ENCODE results near the gene HOXB6. TPM values are rescaled to one million over a fixed set of nuclear protein-coding genes. Genes with fewer than 3 reads are reported as not detected.

Gene HOXB6
- total RNA-seq, result under 1 TPM; 0.60 to 0.68 TPM

DNA sequence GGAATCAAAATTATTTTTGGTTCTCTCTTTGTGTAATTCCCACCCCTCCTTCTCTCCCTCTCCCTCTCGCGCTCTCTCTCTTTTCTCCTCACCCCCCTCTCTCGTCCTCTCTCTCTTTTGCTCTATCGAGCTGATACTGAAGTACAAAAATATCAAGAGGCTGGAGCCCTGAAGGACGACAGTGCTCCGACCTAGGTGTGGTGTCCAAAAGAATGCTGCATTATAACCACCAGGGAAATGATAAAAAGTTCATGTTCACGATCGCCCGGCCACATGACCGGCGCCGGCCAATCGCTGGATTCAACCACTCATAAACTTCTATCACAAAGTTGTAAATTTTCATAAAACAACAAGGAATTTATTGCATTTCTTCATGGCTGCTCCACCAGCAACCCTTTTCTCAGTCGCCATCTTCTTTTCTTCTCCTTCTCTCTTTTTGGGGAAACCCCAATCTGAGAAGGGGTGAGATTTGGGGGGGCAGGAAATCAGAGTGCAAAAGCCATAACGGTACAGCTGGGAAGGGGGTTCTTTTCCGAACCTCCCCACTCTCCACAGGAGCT lies at the start of gene HOXB6:
HOXB6 (minus strand) TSS at position 217 of the 560 bp plus-strand sequence. CDS start 6,836 bp downstream, outside the sequence.
- CTCF ChIA-PET, result interaction anchor here (0.6 to 0.7 kb wide), 2 partner anchors 153 to 473 kb away, joined by 3 to 4 read pairs; no protein-coding TSS in a partner anchor
- no peak for DNase-seq
- no peak within 1 kb of the TSS for H3K4me3 Mint-ChIP-seq
- peaks cover 91% of the 10 kb centered on the region for H3K27me3 Mint-ChIP-seq
- POLR2A ChIA-PET, result no interaction called here
- peaks cover 2% of the 10 kb centered on the region for H3K36me3 Mint-ChIP-seq (ENCODE audit: low read depth)
- H3K27ac Mint-ChIP-seq, result no peak within 1 kb of the TSS
- peaks cover 33% of the 10 kb centered on the region for H3K4me1 Mint-ChIP-seq
- no peaks in the 10 kb centered on the region for H3K9me3 Mint-ChIP-seq

DNA sequence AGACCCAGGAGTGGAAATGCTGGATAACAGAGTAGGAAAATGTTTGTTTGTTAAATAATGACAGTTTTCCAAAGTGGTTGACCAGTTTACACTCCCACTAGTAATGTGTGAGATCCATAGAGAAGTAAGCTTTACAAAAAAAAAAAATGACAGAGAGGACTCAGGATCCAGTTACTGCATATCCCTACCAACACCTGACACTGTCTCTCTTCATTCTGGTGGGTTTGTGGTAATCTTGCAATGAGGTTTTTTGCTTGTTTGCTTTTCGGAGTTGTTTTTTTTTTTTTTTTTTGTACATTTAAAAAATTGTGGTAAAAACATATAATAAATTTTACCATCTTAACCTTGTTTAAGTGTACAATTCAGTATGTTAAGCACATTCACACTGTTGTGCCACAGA lies 45.0 kb upstream of the HOXB6 start:
- Mint-ChIP-seq H3K27ac (no peak overlapping the region), H3K36me3 (ENCODE audit: low read depth) (no peaks in the 10 kb centered on the region), H3K27me3 (peaks cover 51% of the 10 kb centered on the region), H3K4me3 (no peak overlapping the region), H3K9me3 (no peaks in the 10 kb centered on the region), H3K4me1 (peaks cover 26% of the 10 kb centered on the region)
- CTCF ChIA-PET, result interaction anchor here (0.7 to 2.7 kb wide), 4 partner anchors 13 to 387 kb away, joined by 3 to 13 read pairs (median 4); no protein-coding TSS in a partner anchor
- POLR2A ChIA-PET, result no interaction called here
- no peak for DNase-seq

DNA sequence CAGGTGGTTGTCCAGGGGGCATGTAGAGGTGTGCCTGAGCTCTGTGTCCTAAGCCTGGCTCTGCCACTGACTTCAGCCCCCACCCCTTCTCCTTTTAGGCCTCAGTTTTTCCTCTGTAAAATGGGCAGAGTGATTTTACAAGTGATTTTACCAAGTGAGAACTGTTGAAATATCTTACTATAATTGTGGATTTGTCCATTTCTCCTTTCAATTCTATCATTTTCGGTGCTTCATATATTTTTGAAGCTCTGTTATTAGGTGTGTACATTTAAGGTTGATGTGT lies 43.1 kb upstream of the HOXB6 start:
- ChIA-PET CTCF (interaction anchor here (0.6 to 2.7 kb wide), 4 partner anchors 11 to 1446 kb away, joined by 3 to 13 read pairs (median 4); no protein-coding TSS in a partner anchor), POLR2A (interaction anchor here (1.0 to 1.1 kb wide), 2 partner anchors 11 to 38 kb away, joined by 3 read pairs; no protein-coding TSS in a partner anchor)
- no peak for DNase-seq
- H3K4me1 Mint-ChIP-seq, result peaks cover 26% of the 10 kb centered on the region
- no peaks in the 10 kb centered on the region for H3K9me3 Mint-ChIP-seq
- peaks cover 65% of the 10 kb centered on the region for H3K27me3 Mint-ChIP-seq
- H3K36me3 Mint-ChIP-seq (ENCODE audit: low read depth), result no peaks in the 10 kb centered on the region
- no peak overlapping the region for H3K27ac Mint-ChIP-seq
- H3K4me3 Mint-ChIP-seq, result peak overlapping the region; percentile 58

DNA sequence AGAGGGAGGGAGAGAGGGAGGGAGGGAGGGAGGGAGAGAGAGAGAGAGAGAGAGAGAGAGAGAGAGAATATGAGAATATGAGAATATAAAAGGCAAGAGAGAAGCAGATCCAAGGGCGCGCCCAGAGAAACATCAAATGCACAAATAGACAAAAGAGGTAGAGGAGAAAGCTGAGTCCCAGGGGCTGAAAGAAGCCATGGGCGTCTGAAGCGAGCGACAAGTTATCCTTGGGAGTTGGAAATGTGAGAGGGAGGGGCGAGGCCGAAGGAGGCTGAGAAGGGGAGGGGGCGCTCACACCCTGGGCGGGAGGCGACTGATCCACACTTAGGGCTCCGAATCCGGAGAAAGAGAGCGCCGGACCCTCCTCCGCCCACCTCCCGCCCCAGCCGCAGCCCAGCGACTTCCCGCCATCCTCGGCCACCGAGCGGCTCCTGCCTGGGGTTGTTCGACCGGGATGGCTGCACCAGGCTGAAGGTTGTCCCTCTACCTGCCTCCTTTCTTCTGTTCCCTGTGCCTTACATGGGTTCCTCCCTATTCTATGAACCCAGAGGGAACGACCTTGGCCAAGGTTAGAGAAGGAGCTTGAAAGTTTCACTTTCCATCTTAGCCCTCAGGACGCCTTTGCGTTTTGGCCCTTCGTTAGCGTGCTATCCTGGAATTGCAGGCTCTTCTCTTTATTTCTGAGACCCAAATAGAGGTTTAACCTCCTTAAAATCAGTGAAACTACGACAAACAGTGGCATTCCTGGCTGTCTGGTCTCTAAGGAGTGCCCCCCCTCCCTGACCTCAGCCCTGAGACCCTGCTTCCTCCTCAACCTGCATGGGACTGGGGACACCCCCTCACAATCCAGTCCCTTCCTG lies 42.5 kb upstream of the HOXB6 start:
- POLR2A ChIA-PET, result interaction anchor here (1.1 kb wide), 1 partner anchor 37 kb away, joined by 3 read pairs; no protein-coding TSS in a partner anchor
- no peak for DNase-seq
- Mint-ChIP-seq H3K4me3 (peak overlapping the region; percentile 76), H3K36me3 (ENCODE audit: low read depth) (no peaks in the 10 kb centered on the region), H3K27ac (no peak overlapping the region), H3K9me3 (no peaks in the 10 kb centered on the region), H3K27me3 (peaks cover 70% of the 10 kb centered on the region), H3K4me1 (peaks cover 26% of the 10 kb centered on the region)
- CTCF ChIA-PET, result interaction anchor here (0.6 to 2.7 kb wide), 4 partner anchors 11 to 1447 kb away, joined by 3 to 13 read pairs (median 4); no protein-coding TSS in a partner anchor

DNA sequence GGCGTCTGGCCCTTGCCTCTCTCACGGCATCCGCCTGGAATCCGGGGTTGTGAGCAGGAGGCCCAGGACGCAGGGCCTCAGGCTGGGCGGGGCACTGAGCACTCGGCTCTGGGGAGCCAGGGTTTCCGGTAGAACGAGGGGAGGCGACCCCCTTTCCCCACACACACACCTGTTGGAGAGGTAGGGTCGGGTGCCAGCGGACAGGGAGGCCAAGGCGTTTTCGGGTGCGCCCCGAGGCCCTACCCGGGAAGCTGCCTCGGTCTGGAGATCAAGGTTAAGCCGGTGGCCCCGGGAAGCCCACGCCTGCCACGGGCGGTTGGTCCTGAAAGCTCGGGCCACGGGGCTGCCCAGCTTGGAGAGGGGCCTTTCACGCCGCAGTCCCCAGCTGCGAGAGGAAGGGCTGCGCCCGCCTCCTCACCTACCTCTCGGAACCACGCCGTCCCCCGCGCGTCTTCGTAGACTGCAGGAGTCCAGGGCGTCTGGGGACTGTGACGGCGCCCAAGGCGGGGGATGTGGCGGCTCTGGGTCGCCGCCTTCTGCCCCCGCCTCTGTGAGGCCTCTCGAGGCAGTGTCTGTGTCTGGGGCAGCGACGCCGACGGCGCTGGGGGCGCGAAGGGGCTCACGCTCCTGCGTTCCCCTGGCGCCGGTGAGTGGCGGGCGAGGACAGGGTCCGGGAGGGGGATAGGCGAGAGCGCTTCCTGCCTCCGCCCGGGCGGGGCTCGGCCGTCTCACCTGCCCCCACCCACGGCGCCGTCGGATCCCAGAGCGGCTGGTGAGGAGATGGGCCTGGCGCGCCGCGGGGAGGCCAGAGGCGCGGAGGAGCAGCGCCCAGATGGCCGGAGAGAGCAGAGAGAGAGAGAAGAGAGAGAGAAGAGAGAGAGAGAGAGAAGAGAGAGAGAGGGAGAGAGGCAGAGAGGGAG lies 41.7 kb upstream of the HOXB6 start:
- Mint-ChIP-seq H3K36me3 (ENCODE audit: low read depth) (no peaks in the 10 kb centered on the region), H3K4me1 (peaks cover 24% of the 10 kb centered on the region), H3K4me3 (peak overlapping the region; percentile 76), H3K27me3 (peaks cover 75% of the 10 kb centered on the region), H3K27ac (no peak overlapping the region), H3K9me3 (no peaks in the 10 kb centered on the region)
- POLR2A ChIA-PET, result no interaction called here
- CTCF ChIA-PET, result interaction anchor here (1.0 kb wide), 1 partner anchor 10 kb away, joined by 4 read pairs; no protein-coding TSS in a partner anchor
- peak; percentile 31 for DNase-seq

DNA sequence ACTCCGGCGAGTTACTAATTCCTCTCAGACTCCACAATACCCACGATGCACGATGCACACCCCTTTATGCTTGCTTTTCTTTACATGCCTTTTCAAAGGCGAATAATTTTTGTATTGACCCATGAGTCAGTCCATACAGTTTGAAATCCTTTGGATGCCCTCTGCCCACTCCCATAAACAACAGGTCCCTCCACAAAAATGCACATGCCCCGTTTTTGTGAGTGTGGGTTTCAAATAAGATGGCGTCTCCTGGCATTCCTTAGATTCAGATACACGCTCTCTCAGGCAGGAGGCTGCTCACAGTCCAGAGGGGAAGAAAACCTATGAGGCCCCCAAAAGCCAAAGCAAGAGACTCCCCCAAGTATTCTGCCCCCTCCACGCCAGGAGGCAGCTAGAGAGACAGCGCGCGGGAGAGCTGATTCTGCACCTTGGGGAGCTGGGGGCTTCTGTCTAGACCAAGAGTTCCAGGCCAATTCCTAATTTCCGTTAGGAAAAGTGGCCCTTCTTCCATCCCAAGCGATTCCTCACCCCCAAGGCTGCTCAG lies 40.9 kb upstream of the HOXB6 start:
- no peak overlapping the region for H3K27ac Mint-ChIP-seq
- peak overlapping the region; percentile 76 for H3K4me3 Mint-ChIP-seq
- no peak for DNase-seq
- no peaks in the 10 kb centered on the region for H3K36me3 Mint-ChIP-seq (ENCODE audit: low read depth)
- ChIA-PET POLR2A (no interaction called here), CTCF (interaction anchor here (1.0 kb wide), 1 partner anchor 9 kb away, joined by 4 read pairs; no protein-coding TSS in a partner anchor)
- peaks cover 26% of the 10 kb centered on the region for H3K4me1 Mint-ChIP-seq
- peaks cover 81% of the 10 kb centered on the region for H3K27me3 Mint-ChIP-seq
- no peaks in the 10 kb centered on the region for H3K9me3 Mint-ChIP-seq

DNA sequence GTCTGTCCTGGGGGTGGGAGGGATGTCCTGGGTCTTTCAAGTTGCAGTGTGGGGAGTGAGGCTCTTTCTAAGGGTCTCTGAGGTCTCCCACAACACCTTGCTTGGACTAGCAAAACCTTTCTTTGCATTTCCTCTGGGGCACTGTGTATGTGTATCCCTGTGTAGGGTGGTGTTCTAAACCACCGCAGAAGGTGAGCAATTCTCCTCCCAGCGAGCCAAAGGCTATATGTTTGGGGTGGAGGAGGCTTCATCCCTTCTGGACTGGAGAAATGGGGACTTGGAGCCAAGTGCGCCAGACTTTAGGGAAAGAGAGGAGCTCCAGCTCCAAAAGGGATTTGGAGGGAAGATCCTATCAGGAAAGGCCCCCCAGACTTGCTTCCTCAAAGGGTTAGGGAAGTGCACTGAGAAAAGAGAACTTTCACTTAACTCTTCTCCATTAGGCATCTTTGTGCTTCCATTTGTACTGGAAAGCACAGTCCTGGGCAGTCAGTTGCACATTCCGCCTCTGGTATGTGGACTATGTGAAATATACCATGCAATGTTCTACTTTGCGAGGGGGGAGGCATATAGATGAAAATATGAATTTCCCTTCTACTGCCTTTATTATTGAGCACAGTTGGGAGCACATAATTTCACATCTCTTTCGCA lies 40.2 kb upstream of the HOXB6 start:
- H3K4me1 Mint-ChIP-seq, result peaks cover 26% of the 10 kb centered on the region
- CTCF ChIA-PET, result no interaction called here

DNA sequence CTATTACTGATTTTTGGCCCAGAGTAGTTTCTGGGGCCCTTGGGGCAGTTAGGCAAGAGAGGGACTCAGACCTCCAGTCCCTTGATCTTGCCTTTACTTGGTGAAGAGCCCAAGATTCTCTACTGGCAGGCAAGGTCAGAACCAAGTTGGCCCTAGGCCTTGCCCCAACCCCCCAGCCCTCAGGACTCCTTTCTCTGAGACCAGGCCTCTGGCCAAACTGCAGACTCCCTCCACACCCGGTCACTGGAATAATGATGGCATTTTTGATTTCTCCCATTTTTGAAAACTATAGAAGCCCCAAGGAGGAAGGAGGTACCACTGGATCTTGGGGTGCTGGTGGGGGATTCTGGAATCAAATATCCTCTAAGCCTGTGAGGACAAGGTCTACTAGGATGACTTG lies 39.4 kb upstream of the HOXB6 start:
- POLR2A ChIA-PET, result no interaction called here
- Mint-ChIP-seq H3K4me1 (peaks cover 26% of the 10 kb centered on the region), H3K27ac (no peak overlapping the region), H3K27me3 (peaks cover 85% of the 10 kb centered on the region), H3K36me3 (ENCODE audit: low read depth) (no peaks in the 10 kb centered on the region), H3K9me3 (no peaks in the 10 kb centered on the region), H3K4me3 (no peak overlapping the region)
- CTCF ChIA-PET, result no interaction called here
- DNase-seq, result no peak

More for the DNA sequence above, 40.2 kb upstream of the HOXB6 start:
- POLR2A ChIA-PET, result no interaction called here
- no peak overlapping the region for H3K4me3 Mint-ChIP-seq
- no peaks in the 10 kb centered on the region for H3K9me3 Mint-ChIP-seq
- peaks cover 83% of the 10 kb centered on the region for H3K27me3 Mint-ChIP-seq
- no peaks in the 10 kb centered on the region for H3K36me3 Mint-ChIP-seq (ENCODE audit: low read depth)
- DNase-seq, result no peak
- no peak overlapping the region for H3K27ac Mint-ChIP-seq

DNA sequence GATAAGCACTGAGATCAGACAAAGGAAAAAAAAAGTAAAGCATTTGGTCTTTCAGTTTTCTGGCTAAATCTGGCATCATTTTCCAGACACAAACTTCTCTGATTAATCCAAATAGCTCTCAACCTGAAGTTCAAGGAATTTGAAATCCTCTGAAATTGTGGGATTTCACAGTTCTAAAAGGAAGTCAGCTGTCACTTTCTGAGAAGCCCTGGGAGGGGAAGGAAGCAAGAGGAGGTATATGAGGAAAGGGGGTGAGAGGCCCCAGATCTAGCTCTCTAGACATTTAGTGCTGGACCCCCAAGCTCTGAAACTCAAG lies 38.9 kb upstream of the HOXB6 start:
- CTCF ChIA-PET, result no interaction called here
- Mint-ChIP-seq H3K9me3 (no peaks in the 10 kb centered on the region), H3K4me3 (no peak overlapping the region), H3K4me1 (peaks cover 26% of the 10 kb centered on the region), H3K27me3 (peaks cover 89% of the 10 kb centered on the region), H3K36me3 (ENCODE audit: low read depth) (no peaks in the 10 kb centered on the region), H3K27ac (no peak overlapping the region)
- no peak for DNase-seq
- POLR2A ChIA-PET, result no interaction called here

DNA sequence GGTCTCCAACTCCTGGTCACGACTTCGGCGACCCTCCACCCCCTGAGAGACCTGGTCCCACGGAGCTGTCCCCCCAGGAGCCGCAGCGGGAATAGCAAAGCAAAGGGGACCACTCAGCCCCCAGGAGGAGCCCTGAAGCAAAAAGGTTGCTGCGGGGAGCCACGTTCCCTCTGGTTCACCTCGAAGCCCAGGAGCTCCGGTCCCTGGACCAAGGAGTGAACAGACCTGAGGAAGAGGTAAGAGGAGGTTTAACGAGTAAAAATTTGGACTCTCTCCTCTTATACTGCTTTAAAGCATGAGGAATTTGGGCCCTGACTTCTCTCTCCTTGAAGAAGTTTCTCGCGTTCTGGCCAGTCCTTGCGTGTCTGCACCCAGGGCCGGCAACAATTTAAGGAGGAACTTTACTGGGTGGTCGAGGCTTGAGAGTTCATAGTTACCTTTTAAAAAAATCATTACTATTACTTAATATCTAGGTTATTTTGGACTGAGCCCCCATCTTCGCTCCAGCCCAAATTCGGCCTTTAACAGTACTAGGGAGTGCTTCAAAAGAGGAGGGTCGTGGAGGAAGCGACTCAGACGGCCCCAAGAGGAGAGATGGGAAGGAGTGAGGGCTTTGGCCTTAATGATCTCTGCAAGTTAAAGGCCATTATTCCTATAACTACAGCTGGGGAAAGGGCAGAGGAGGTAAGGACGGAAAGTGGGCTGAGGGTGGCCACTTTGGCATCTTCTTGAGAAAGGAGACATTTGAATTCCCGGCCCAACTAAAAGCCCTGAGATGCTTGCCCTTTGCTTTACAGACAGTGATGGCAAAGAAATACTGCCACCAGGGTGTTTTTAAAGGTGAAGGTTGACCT lies 38.3 kb upstream of the HOXB6 start:
- ChIA-PET POLR2A (no interaction called here), CTCF (no interaction called here)
- no peaks in the 10 kb centered on the region for H3K36me3 Mint-ChIP-seq (ENCODE audit: low read depth)
- peaks cover 87% of the 10 kb centered on the region for H3K27me3 Mint-ChIP-seq
- no peak for DNase-seq
- peaks cover 26% of the 10 kb centered on the region for H3K4me1 Mint-ChIP-seq
- H3K27ac Mint-ChIP-seq, result no peak overlapping the region
- H3K4me3 Mint-ChIP-seq, result no peak overlapping the region
- no peaks in the 10 kb centered on the region for H3K9me3 Mint-ChIP-seq

DNA sequence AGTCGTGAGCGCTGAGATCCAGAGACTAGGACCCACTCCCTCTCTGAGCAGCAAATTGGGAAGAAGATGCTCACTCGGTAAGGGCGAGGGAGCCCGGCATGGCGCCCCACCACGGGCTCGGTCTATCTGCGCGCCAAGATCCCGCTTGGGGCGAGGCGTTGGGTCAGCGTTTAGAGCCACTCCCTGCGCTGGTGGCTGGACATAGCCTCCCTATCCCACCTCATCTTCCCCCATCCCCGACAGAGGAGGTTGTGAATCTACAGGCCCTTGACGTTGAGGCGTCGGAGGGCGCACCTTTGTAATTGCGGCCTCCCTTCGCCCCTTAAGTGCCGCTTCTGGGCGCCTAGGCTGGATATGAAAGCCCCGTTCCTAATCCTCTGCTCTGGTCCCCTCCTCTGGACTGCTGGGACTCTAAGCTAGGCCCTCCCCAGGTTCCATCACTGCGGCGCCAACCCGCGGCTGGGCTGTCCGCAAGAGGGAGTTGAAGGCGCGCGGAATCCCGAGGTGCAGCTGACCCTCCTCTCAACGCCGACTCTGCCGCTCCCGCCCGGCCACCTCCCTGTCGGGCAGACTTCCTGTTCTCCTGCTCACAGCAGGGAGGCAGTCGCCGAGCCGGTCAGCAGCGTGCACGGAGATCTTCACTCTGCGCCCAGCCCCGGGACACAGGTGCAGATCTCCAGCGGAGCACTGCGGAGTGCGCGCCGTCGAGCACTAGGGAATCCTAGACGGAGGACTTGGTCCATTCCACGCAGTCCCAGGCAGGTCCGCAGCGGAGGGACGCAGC lies 37.5 kb upstream of the HOXB6 start:
- POLR2A ChIA-PET, result no interaction called here
- Mint-ChIP-seq H3K36me3 (ENCODE audit: low read depth) (no peaks in the 10 kb centered on the region), H3K9me3 (no peaks in the 10 kb centered on the region), H3K27me3 (peaks cover 89% of the 10 kb centered on the region), H3K27ac (no peak overlapping the region), H3K4me1 (peaks cover 20% of the 10 kb centered on the region), H3K4me3 (no peak overlapping the region)
- CTCF ChIA-PET, result interaction anchor here (1.9 kb wide), 1 partner anchor 10 kb away, joined by 4 read pairs; no protein-coding TSS in a partner anchor
- DNase-seq, result no peak

Measured in activated CD4-positive, alpha-beta memory T cell treated with anti-CD3 and anti-CD28 coated beads, Interleukin-2, amount 10 ng/mL, durations not matched to agents 7 days and 5 days (primary cell).